ENCODE data around the gene LHX4.

GRCh38 chr1:180195401-180195800, 34.7 kb upstream of the LHX4 start:
- TF ChIP-seq CTCF (IDR thresholded peaks at IDR 0.05 in 4 of 5, conservative IDR thresholded peaks at IDR 0.05 in 1 of 5) (no peak), POLR2A (IDR thresholded peaks at IDR 0.05) (no peak)
